Upper lobe of right lung (tissue), 1 donor: ENCODE measurements around the gene TCEANC. TPM values are rescaled to one million over a fixed set of nuclear protein-coding genes. Genes with fewer than 3 reads are reported as not detected.
"Not testable (repeated sequence)": the region's sequence is repeated elsewhere in the genome, so short reads cannot be mapped to it uniquely, and the experiment has no call there.

Experiments used
- ATAC-seq: fragments of 200-7000 bp; cut with Tn5 transposase; one replicate; pipeline ENCODE4 v1.9.1; 2020; ENCODE audit warnings: mild to moderate bottlenecking, moderate library complexity
- DNase-seq: peaks from one replicate; pipeline ENCODE4 v3.0.0-alpha.2; 2020
- H3K27ac ChIP-seq: fragments of 200-600 bp; one replicate; pipeline ENCODE4 v1.8.0; 2022
- H3K27me3 ChIP-seq: fragments of 200-600 bp; one replicate; pipeline ENCODE4 v1.8.0; 2022; ENCODE audit warnings: mild to moderate bottlenecking
- H3K36me3 ChIP-seq: fragments of 200-600 bp; one replicate; pipeline ENCODE4 v1.8.0; 2022
- H3K4me1 ChIP-seq: fragments of 200-600 bp; one replicate; pipeline ENCODE4 v1.8.0; 2022
- H3K4me3 ChIP-seq: fragments of 200-600 bp; one replicate; pipeline ENCODE4 v1.8.0; 2022; ENCODE audit warnings: mild to moderate bottlenecking
- H3K9me3 ChIP-seq: fragments of 200-600 bp; one replicate; pipeline ENCODE4 v1.8.0; 2022
- CTCF ChIP-seq: fragments of 200-600 bp; IDR thresholded peaks from one replicate; pipeline ENCODE4 v1.8.0; 2022; ENCODE audit warnings: antibody characterized with exemption
- intact Hi-C: fragments of 100-400 bp; cut with DNase I; formaldehyde crosslinking; loops from one replicate; pipeline ENCODE4 v1.11.0; 2022
- total RNA-seq: library from RNA; stranded (reverse); fragmentation: NEBNext Ultra II Directional; extraction: Animal tissue kit (Norgen Biotek cat#: 25700); gene quantifications from one replicate; pipeline ENCODE4 v1.2.1, GENCODE V29; 2021
- donor health status: DM: no; HTN: yes; CAD: no; lungs with severe emphysema.

Gene TCEANC
- total RNA-seq, 1 donor from 2014 or later = 6.4 TPM

GRCh38 chrX:13670197-13670596, 17.3 kb downstream of the TCEANC start:
- no peaks in the 10 kb centered on the region for H3K9me3 ChIP-seq
- H3K4me3 ChIP-seq = no peak overlapping the region
- H3K27ac ChIP-seq = no peak overlapping the region
- ATAC-seq (no peak), DNase-seq (no peak)
- TF ChIP-seq CTCF = no peak
- intact Hi-C loops = no loop called here
- no peaks in the 10 kb centered on the region for H3K36me3 ChIP-seq
- no peaks in the 10 kb centered on the region for H3K27me3 ChIP-seq
- H3K4me1 ChIP-seq = peaks cover 2% of the 10 kb centered on the region

- Histone ChIP-seq H3K4me1 (peaks cover 2% of the 10 kb centered on the region), H3K27ac (no peak overlapping the region), H3K9me3 (no peaks in the 10 kb centered on the region), H3K27me3 (no peaks in the 10 kb centered on the region), H3K4me3 (no peak overlapping the region), H3K36me3 (no peaks in the 10 kb centered on the region)
- intact Hi-C loops = no loop called here
- ATAC-seq (no peak), DNase-seq (no peak)
- TF ChIP-seq CTCF = no peak
These were observed 20.1 kb downstream of the TCEANC start for GRCh38 chrX:13673016-13673415.

GRCh38 chrX:13676885-13677284, 23.9 kb downstream of the TCEANC start:
- no peaks in the 10 kb centered on the region for H3K27me3 ChIP-seq
- TF ChIP-seq CTCF = no peak
- ATAC-seq = no peak
- no peak overlapping the region for H3K4me3 ChIP-seq
- H3K27ac ChIP-seq = no peak overlapping the region
- no peaks in the 10 kb centered on the region for H3K4me1 ChIP-seq
- H3K36me3 ChIP-seq = no peaks in the 10 kb centered on the region
- intact Hi-C loops = no loop called here
- DNase-seq = no peak
- H3K9me3 ChIP-seq = no peaks in the 10 kb centered on the region

- DNase-seq, H3K36me3 ChIP-seq, H3K4me1 ChIP-seq, H3K9me3 ChIP-seq, ATAC-seq, H3K4me3 ChIP-seq, H3K27me3 ChIP-seq, intact Hi-C loops, H3K27ac ChIP-seq: not testable (repeated sequence)
These were observed 26.8 kb downstream of the TCEANC start for GRCh38 chrX:13679700-13680099.

- H3K9me3 ChIP-seq = no peaks in the 10 kb centered on the region
- H3K4me1 ChIP-seq = no peaks in the 10 kb centered on the region
- no peak overlapping the region for H3K4me3 ChIP-seq
- H3K36me3 ChIP-seq = no peaks in the 10 kb centered on the region
- H3K27ac ChIP-seq = no peak overlapping the region
- ATAC-seq (no peak), DNase-seq (no peak)
- no peaks in the 10 kb centered on the region for H3K27me3 ChIP-seq
- intact Hi-C loops = no loop called here
- no peak for TF ChIP-seq CTCF
These were observed 28.7 kb downstream of the TCEANC start for GRCh38 chrX:13681595-13681994.

- ATAC-seq (no peak), DNase-seq (no peak)
- H3K27me3 ChIP-seq = no peaks in the 10 kb centered on the region
- no peak overlapping the region for H3K27ac ChIP-seq
- no peak overlapping the region for H3K4me3 ChIP-seq
- H3K9me3 ChIP-seq = no peaks in the 10 kb centered on the region
- intact Hi-C loops = no loop called here
- no peaks in the 10 kb centered on the region for H3K36me3 ChIP-seq
- H3K4me1 ChIP-seq = peaks cover 5% of the 10 kb centered on the region
- TF ChIP-seq CTCF = no peak
These were observed 31.4 kb downstream of the TCEANC start for GRCh38 chrX:13684361-13684760.
